Suprapubic skin (tissue), 4 donors: ENCODE data around the gene MKX. TPM values are rescaled to one million over a fixed set of nuclear protein-coding genes. Genes with fewer than 3 reads are reported as not detected.

Source experiments
- DNase-seq, 2 donors: peaks; one replicate each; pipeline ENCODE4 v3.0.0-alpha.2; 2019; ENCODE audit warnings: low spot score in 2 of 2
- H3K27ac ChIP-seq: fragments of 200-600 bp; sonication (generic); one replicate; pipeline ENCODE4 v1.5.1; 2019
- H3K27me3 ChIP-seq: fragments of 200-600 bp; sonication (generic); one replicate; pipeline ENCODE4 v1.5.1; 2019
- H3K36me3 ChIP-seq: fragments of 200-600 bp; sonication (generic); one replicate; pipeline ENCODE4 v1.5.1; 2019
- H3K4me1 ChIP-seq: fragments of 200-600 bp; sonication (generic); one replicate; pipeline ENCODE4 v1.5.1; 2019
- H3K4me3 ChIP-seq: fragments of 200-600 bp; sonication (generic); one replicate; pipeline ENCODE4 v1.5.1; 2019; ENCODE audit warnings: mild to moderate bottlenecking
- H3K9me3 ChIP-seq: fragments of 200-600 bp; sonication (generic); one replicate; pipeline ENCODE4 v1.5.1; 2019
- EP300 ChIP-seq: sonication (generic); formaldehyde crosslinking; IDR thresholded peaks from one replicate; pipeline ENCODE4 v1.6.1; 2017; ENCODE audit warnings: antibody characterized with exemption
- POLR2A ChIP-seq, 2 donors: fragments of 450-650 bp; IDR thresholded peaks; one replicate each; pipeline ENCODE4 v1.6.1; 2017; ENCODE audit warnings: antibody characterized with exemption in 2 of 2, mild to moderate bottlenecking in 2 of 2, moderate library complexity in 2 of 2
- POLR2AphosphoS5 ChIP-seq, 3 donors: sonication (generic); formaldehyde crosslinking; IDR thresholded peaks; one replicate each; pipeline ENCODE4 v1.6.1; 2017; ENCODE audit warnings: antibody characterized with exemption in 3 of 3
- WGBS: methylation state at CpG from one replicate; pipeline ENCODE4 v1.1.5; 2018; 5-methylcytosine and 5-hydroxymethylcytosine counted together
- total RNA-seq, 4 donors: library from RNA; depleted of rRNA; stranded (reverse); fragments of >200 nt; gene quantifications; one replicate each; pipeline ENCODE4 v1.1.0, GENCODE V29; 2016
- TF ChIP-seq, protein P1 (sequence below), 2 donors: fragments of 200-600 bp in 1 of 2; fragments of 450-650 bp in 1 of 2; sonication (generic) in 1 of 2; IDR thresholded peaks; one replicate each; pipeline ENCODE4 v1.5.1; 2016 to 2019; ENCODE audit warnings: antibody characterized with exemption in 2 of 2, mild to moderate bottlenecking in 1 of 2, moderate library complexity in 1 of 2

Gene MKX
- total RNA-seq, 4 donors from 2014 or later: 0.25 to 0.68 (median 0.55) TPM

DNA sequence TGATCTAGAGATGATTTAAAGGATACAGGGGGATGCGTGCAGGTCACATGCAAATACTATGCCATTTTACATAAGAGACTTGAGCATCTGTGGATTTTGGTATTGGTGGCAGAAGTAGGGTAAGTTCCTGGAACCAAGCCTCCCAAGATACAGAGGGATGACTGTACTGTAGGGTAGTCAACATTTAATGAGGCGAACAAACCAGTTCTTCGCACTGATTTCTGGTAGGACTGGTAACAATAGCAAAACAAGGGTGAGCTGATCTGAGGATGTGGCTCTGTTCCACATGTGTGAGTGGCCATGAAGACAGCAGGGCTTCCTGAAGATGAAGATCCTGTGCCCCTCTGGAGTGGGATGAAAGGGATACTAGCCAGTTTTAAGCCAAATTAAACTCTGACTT, 36.3 kb downstream of the MKX start:
- Histone ChIP-seq H3K4me1 (no peaks in the 10 kb centered on the region), H3K27me3 (no peaks in the 10 kb centered on the region), H3K36me3 (no peaks in the 10 kb centered on the region), H3K27ac (no peak overlapping the region), H3K9me3 (no peaks in the 10 kb centered on the region), H3K4me3 (no peak overlapping the region)
- WGBS: 84% methylated on average over 3 of the region's 3 CpGs
- TF ChIP-seq POLR2AphosphoS5 (IDR thresholded peaks at IDR 0.05) (no peak), POLR2A (IDR thresholded peaks at IDR 0.05) (no peak), EP300 (no peak)
- TF ChIP-seq, protein P1, sequence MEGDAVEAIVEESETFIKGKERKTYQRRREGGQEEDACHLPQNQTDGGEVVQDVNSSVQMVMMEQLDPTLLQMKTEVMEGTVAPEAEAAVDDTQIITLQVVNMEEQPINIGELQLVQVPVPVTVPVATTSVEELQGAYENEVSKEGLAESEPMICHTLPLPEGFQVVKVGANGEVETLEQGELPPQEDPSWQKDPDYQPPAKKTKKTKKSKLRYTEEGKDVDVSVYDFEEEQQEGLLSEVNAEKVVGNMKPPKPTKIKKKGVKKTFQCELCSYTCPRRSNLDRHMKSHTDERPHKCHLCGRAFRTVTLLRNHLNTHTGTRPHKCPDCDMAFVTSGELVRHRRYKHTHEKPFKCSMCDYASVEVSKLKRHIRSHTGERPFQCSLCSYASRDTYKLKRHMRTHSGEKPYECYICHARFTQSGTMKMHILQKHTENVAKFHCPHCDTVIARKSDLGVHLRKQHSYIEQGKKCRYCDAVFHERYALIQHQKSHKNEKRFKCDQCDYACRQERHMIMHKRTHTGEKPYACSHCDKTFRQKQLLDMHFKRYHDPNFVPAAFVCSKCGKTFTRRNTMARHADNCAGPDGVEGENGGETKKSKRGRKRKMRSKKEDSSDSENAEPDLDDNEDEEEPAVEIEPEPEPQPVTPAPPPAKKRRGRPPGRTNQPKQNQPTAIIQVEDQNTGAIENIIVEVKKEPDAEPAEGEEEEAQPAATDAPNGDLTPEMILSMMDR (IDR thresholded peaks at IDR 0.05): no peak
- DNase-seq: no peak

DNA sequence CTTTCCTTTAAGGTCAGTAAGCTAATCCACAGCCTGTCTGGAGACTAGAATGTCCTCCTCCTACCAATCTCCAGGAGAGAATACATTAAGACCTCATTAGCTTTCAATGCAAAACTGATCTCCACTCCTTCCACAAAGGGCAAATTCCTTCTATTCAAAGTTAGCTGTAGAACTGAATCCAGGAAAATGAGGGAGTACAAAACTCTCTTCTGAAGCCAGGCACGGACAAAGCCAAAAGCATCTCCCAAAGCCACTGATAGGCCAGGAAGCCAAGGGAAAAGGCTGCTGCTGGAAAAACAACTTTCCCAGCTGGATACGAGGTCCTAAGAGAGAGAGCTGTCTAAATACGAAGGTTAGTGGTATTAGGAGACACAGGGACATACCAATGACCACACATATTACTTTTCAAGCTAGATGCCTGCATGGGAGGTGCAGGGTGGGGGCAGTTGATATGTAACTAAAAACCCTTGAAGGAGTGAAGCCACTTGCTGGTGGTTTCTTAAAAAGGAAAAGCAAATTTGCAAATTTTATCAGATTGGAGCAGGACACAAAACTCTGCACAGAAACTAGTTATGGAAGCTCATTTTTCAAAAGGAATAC, 43.6 kb downstream of the MKX start:
- no peak overlapping the region for H3K27ac ChIP-seq
- no peak for DNase-seq
- TF ChIP-seq, protein P1 (IDR thresholded peaks at IDR 0.05): no peak
- TF ChIP-seq EP300: no peak
- TF ChIP-seq POLR2AphosphoS5 (IDR thresholded peaks at IDR 0.05): no peak
- TF ChIP-seq POLR2A (IDR thresholded peaks at IDR 0.05): no peak
- H3K36me3 ChIP-seq: no peaks in the 10 kb centered on the region
- no peak overlapping the region for H3K4me3 ChIP-seq
- no peaks in the 10 kb centered on the region for H3K4me1 ChIP-seq
- WGBS: 47% methylated on average over 3 of the region's 3 CpGs
- H3K27me3 ChIP-seq: no peaks in the 10 kb centered on the region
- H3K9me3 ChIP-seq: no peaks in the 10 kb centered on the region

DNA sequence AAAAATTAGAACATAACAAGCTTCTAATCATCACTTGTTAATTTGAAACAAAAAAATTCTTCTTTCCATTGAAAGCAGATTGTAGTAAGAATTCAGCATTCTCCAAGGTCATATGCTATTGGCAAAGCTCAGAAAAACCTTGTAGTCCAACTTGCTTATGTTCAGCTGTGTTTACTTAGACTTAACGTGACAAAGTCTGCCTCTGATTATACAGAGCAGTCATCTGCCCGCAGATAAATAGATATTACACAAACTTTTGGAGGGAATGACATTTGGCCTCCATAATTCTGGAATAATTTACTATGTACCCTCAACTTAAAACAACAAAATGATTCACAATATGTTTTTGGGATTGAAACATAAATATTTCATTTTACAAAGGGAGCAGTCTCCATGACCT, 45.8 kb downstream of the MKX start:
- WGBS: 24% methylated on average over 2 of the region's 2 CpGs
- Histone ChIP-seq H3K4me3 (no peak overlapping the region), H3K4me1 (no peaks in the 10 kb centered on the region), H3K27ac (no peak overlapping the region), H3K36me3 (no peaks in the 10 kb centered on the region), H3K27me3 (no peaks in the 10 kb centered on the region), H3K9me3 (no peaks in the 10 kb centered on the region)
- TF ChIP-seq POLR2A (IDR thresholded peaks at IDR 0.05) (no peak), EP300 (no peak), POLR2AphosphoS5 (IDR thresholded peaks at IDR 0.05) (no peak)
- TF ChIP-seq, protein P1 (IDR thresholded peaks at IDR 0.05): no peak
- DNase-seq: no peak

DNA sequence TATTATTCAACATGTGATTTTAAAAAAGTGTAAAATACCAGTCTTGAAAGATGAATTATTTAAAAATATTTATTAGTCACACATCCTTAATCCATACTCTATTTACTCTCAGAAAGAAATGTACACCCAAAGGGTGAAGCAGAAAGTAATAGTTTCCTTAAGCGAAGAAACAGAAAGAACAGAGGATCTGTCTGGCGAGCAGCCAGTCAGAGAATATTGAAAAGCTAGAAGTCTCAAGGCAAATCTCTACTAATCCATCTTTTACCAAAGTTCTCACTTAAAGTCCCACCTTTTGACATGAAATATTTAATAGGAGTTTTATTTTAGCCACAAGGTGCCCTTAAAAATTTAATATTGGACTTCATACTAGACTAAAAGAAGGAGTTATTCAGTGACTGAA, 46.7 kb downstream of the MKX start:
- WGBS: 88% methylated on average over 2 of the region's 2 CpGs
- no peaks in the 10 kb centered on the region for H3K9me3 ChIP-seq
- no peak overlapping the region for H3K27ac ChIP-seq
- no peak for DNase-seq
- no peaks in the 10 kb centered on the region for H3K36me3 ChIP-seq
- TF ChIP-seq, protein P1 (IDR thresholded peaks at IDR 0.05): no peak
- no peak for TF ChIP-seq POLR2A (IDR thresholded peaks at IDR 0.05)
- no peak for TF ChIP-seq POLR2AphosphoS5 (IDR thresholded peaks at IDR 0.05)
- no peak for TF ChIP-seq EP300
- H3K4me3 ChIP-seq: no peak overlapping the region
- H3K27me3 ChIP-seq: no peaks in the 10 kb centered on the region
- no peaks in the 10 kb centered on the region for H3K4me1 ChIP-seq

DNA sequence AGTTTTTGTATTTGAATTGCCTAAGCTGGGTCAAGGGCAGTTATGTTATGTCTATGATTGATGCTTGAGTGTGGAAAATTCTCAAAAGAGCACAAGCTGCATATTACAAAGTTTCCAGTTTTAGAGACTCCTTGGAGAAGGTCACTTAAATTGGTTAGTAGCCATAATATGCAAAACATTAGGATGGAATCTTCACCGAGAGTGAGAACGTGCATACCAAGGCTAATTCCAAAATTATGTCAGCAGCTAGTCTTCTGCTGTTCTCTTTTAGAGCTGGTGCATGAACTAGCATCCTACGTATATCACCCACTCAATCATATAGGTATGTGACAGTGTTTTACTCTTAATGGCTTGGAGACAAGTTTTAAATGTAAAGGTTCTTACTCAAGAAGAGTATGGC, 49.2 kb downstream of the MKX start:
- H3K4me1 ChIP-seq: no peaks in the 10 kb centered on the region
- no peak overlapping the region for H3K27ac ChIP-seq
- no peaks in the 10 kb centered on the region for H3K9me3 ChIP-seq
- no peak for TF ChIP-seq POLR2AphosphoS5 (IDR thresholded peaks at IDR 0.05)
- DNase-seq: no peak
- H3K36me3 ChIP-seq: no peaks in the 10 kb centered on the region
- H3K4me3 ChIP-seq: no peak overlapping the region
- H3K27me3 ChIP-seq: no peaks in the 10 kb centered on the region
- 72% methylated on average over 3 of the region's 3 CpGs for WGBS

DNA sequence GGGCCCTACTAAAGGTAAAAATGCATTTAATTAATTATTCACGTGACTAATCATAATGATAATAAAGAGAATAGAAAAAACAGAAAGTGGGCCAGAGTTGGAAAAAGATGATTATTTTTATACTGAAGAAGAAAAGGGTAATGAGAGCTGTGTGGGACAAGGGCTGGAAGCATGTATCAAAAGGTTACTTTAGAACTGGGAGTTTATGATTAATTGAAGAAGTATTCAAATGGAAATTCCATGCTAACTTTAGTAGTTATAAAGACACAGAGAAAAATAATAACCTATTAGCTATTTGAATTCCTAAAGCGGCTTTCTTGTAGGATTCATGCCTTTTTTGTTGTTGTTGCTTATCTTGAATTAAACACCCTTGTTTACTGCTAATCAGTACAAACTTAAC, 49.9 kb downstream of the MKX start:
- Histone ChIP-seq H3K9me3 (no peaks in the 10 kb centered on the region), H3K4me3 (no peak overlapping the region)
- WGBS: 60% methylated on average over 2 of the region's 2 CpGs

More for the DNA sequence above, 49.9 kb downstream of the MKX start:
- no peaks in the 10 kb centered on the region for H3K27me3 ChIP-seq
- no peaks in the 10 kb centered on the region for H3K36me3 ChIP-seq
- TF ChIP-seq, protein P1 (IDR thresholded peaks at IDR 0.05): no peak
- TF ChIP-seq EP300 (no peak), POLR2A (IDR thresholded peaks at IDR 0.05) (no peak), POLR2AphosphoS5 (IDR thresholded peaks at IDR 0.05) (no peak)
- DNase-seq: no peak
- no peak overlapping the region for H3K27ac ChIP-seq
- no peaks in the 10 kb centered on the region for H3K4me1 ChIP-seq
